A549 (cell line): ENCODE results near the gene BTG4.

ENCODE experiments used
- BHLHE40 ChIP-seq: IDR thresholded peaks from 2 replicates; pipeline ENCODE4 v1.6.1; 2012; ENCODE audit warnings: low read depth, low read length, inconsistent platforms
- CHD2 ChIP-seq: fragments of 150-350 bp; IDR thresholded peaks from 2 replicates; pipeline ENCODE4 v1.6.1; 2014; ENCODE audit warnings: low read length; ENCODE audit not compliant: partially characterized antibody
- MYC ChIP-seq: IDR thresholded peaks from 2 replicates; pipeline ENCODE4 v1.6.1; 2012; ENCODE audit warnings: mild to moderate bottlenecking, inconsistent platforms, low read length, improper control_type of control experiment, borderline replicate concordance
- POLR2A ChIP-seq: IDR thresholded peaks from 2 replicates; pipeline ENCODE4 v1.6.1; 2012; ENCODE audit warnings: mild to moderate bottlenecking, low read length
- RAD21 ChIP-seq, 2 experiments: fragments of >200 bp in 1 of 2; sonication (Bioruptor Twin) in 1 of 2; formaldehyde crosslinking in 1 of 2; IDR thresholded peaks in 1 of 2; conservative IDR thresholded peaks in 1 of 2; 2 replicates in 1 of 2; 3 replicates in 1 of 2; pipeline ENCODE4 v1.6.1; 2012 to 2018; ENCODE audit warnings: inconsistent platforms in 1 of 2
- RNF2 ChIP-seq: fragments of 200-600 bp; sonication (generic); IDR thresholded peaks from 2 replicates; pipeline ENCODE4 v1.6.1; 2016; ENCODE audit warnings: low read depth, mild to moderate bottlenecking, antibody characterized with exemption, moderate library complexity, borderline replicate concordance
- SMC3 ChIP-seq: fragments of >200 bp; sonication (Bioruptor Twin); formaldehyde crosslinking; IDR thresholded peaks from 3 replicates; pipeline ENCODE4 v1.6.1; 2018; ENCODE audit warnings: inconsistent platforms
- TF ChIP-seq, protein P1 (sequence below): fragments of 150-350 bp; IDR thresholded peaks from 2 replicates; pipeline ENCODE4 v1.6.1; 2014; ENCODE audit warnings: low read depth, mild to moderate bottlenecking, low read length
- TF ChIP-seq, protein P2 (sequence below): fragments of >200 bp; sonication (Bioruptor Twin); formaldehyde crosslinking; IDR thresholded peaks from 3 replicates; pipeline ENCODE4 v1.5.1; 2016
- TF ChIP-seq, protein P3 (sequence below): fragments of 200-600 bp; sonication (generic); IDR thresholded peaks from 2 replicates; pipeline ENCODE4 v1.6.1; 2016; ENCODE audit warnings: antibody characterized with exemption, mild to moderate bottlenecking, moderate library complexity
- TF ChIP-seq, protein P4 (sequence below): fragments of >200 bp; sonication (Bioruptor Twin); formaldehyde crosslinking; IDR thresholded peaks from 3 replicates; pipeline ENCODE4 v1.6.1; 2016

DNA sequence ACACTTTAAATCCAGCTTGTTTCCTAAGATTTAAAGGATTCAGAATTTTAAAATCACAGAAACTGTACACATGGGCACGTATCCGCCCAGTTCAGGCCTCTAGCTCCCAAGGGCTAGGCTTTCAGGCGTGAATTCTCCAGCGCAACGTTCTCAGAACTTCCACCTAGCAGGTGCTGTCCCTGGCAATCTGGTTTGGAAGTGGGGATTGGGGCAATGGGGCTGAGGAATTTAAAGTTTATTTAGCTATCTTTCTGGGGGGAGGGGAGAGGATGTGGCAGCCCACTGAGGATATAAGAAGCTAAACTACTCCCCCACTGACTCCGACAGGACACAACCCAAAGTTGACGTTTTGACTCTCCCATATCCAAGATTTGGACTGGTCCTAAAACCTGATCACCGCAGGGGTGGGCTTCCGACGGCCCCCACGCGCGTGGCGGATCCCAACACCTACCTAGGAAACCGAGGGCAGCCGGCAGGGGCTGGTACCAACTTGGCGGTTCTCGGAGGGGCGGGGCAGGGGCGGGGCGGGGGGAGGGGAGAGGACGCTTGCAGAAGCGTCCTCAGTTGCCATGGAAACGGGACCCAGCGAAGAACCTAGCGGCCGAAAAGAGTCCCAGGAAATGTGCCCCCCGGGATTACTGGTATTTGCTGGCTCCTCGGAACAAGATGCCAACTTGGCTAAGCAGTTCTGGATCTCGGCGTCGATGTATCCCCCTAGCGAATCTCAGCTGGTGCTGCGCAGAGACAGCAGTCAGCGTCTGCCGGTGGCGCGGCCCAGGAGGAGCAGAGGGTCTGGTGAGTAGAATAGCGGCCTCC lies 2.2 kb upstream of the BTG4 start, which contains the start of gene HOATZ:
- TF ChIP-seq, protein P1, sequence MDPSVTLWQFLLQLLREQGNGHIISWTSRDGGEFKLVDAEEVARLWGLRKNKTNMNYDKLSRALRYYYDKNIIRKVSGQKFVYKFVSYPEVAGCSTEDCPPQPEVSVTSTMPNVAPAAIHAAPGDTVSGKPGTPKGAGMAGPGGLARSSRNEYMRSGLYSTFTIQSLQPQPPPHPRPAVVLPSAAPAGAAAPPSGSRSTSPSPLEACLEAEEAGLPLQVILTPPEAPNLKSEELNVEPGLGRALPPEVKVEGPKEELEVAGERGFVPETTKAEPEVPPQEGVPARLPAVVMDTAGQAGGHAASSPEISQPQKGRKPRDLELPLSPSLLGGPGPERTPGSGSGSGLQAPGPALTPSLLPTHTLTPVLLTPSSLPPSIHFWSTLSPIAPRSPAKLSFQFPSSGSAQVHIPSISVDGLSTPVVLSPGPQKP, result no peak
- TF ChIP-seq, protein P2, sequence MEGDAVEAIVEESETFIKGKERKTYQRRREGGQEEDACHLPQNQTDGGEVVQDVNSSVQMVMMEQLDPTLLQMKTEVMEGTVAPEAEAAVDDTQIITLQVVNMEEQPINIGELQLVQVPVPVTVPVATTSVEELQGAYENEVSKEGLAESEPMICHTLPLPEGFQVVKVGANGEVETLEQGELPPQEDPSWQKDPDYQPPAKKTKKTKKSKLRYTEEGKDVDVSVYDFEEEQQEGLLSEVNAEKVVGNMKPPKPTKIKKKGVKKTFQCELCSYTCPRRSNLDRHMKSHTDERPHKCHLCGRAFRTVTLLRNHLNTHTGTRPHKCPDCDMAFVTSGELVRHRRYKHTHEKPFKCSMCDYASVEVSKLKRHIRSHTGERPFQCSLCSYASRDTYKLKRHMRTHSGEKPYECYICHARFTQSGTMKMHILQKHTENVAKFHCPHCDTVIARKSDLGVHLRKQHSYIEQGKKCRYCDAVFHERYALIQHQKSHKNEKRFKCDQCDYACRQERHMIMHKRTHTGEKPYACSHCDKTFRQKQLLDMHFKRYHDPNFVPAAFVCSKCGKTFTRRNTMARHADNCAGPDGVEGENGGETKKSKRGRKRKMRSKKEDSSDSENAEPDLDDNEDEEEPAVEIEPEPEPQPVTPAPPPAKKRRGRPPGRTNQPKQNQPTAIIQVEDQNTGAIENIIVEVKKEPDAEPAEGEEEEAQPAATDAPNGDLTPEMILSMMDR, result no peak
- no peak for TF ChIP-seq BHLHE40
- TF ChIP-seq POLR2A, result no peak
- TF ChIP-seq SMC3, result no peak
- TF ChIP-seq, protein P3, sequence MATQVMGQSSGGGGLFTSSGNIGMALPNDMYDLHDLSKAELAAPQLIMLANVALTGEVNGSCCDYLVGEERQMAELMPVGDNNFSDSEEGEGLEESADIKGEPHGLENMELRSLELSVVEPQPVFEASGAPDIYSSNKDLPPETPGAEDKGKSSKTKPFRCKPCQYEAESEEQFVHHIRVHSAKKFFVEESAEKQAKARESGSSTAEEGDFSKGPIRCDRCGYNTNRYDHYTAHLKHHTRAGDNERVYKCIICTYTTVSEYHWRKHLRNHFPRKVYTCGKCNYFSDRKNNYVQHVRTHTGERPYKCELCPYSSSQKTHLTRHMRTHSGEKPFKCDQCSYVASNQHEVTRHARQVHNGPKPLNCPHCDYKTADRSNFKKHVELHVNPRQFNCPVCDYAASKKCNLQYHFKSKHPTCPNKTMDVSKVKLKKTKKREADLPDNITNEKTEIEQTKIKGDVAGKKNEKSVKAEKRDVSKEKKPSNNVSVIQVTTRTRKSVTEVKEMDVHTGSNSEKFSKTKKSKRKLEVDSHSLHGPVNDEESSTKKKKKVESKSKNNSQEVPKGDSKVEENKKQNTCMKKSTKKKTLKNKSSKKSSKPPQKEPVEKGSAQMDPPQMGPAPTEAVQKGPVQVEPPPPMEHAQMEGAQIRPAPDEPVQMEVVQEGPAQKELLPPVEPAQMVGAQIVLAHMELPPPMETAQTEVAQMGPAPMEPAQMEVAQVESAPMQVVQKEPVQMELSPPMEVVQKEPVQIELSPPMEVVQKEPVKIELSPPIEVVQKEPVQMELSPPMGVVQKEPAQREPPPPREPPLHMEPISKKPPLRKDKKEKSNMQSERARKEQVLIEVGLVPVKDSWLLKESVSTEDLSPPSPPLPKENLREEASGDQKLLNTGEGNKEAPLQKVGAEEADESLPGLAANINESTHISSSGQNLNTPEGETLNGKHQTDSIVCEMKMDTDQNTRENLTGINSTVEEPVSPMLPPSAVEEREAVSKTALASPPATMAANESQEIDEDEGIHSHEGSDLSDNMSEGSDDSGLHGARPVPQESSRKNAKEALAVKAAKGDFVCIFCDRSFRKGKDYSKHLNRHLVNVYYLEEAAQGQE, result no peak
- TF ChIP-seq CHD2, result no peak
- TF ChIP-seq, protein P4, sequence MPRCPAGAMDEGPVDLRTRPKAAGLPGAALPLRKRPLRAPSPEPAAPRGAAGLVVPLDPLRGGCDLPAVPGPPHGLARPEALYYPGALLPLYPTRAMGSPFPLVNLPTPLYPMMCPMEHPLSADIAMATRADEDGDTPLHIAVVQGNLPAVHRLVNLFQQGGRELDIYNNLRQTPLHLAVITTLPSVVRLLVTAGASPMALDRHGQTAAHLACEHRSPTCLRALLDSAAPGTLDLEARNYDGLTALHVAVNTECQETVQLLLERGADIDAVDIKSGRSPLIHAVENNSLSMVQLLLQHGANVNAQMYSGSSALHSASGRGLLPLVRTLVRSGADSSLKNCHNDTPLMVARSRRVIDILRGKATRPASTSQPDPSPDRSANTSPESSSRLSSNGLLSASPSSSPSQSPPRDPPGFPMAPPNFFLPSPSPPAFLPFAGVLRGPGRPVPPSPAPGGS, result no peak
- TF ChIP-seq RNF2, result no peak
- TF ChIP-seq MYC, result no peak
- no peak for TF ChIP-seq RAD21 (conservative IDR thresholded peaks at IDR 0.05 in 1 of 2, IDR thresholded peaks at IDR 0.05 in 1 of 2)
